Gastrocnemius medialis (tissue), 4 donors: ENCODE results near the gene ADGRF5. TPM values are rescaled to one million over a fixed set of nuclear protein-coding genes. Genes with fewer than 3 reads are reported as not detected.
A peak's percentile ranks its signal among the peaks of the same experiment; 100 is the strongest.
"Not testable (repeated sequence)": the region's sequence is repeated elsewhere in the genome, so short reads cannot be mapped to it uniquely, and the experiment has no call there.

Experiments used
- ATAC-seq, 2 donors: fragments of 150-250 bp; one replicate each; pipeline ENCODE4 v1.9.1; 2016
- DNase-seq, 2 donors: peaks; one replicate each; pipeline ENCODE4 v3.0.0-alpha.2; 2019
- H3K27ac ChIP-seq, 4 donors: fragments of 200-600 bp; sonication (generic); 1 replicate in 1 of 4; 2 replicates in 3 of 4; pipeline ENCODE4 v1.5.1; 2016 to 2018; ENCODE audit warnings: mild to moderate bottlenecking in 2 of 4, moderate library complexity in 1 of 4
- H3K27me3 ChIP-seq, 3 donors: fragments of 200-600 bp; sonication (generic) in 2 of 3; 1 replicate in 1 of 3; 2 replicates in 2 of 3; pipeline versions ENCODE4 v1.5.1 to v1.6.0; 2016 to 2019; ENCODE audit warnings: mild to moderate bottlenecking in 1 of 3, moderate library complexity in 1 of 3
- H3K36me3 ChIP-seq, 2 donors: fragments of 200-600 bp; sonication (generic) in 1 of 2; one replicate each; pipeline ENCODE4 v1.5.1; 2017 to 2018
- H3K4me1 ChIP-seq, 2 donors: fragments of 200-600 bp; sonication (generic) in 1 of 2; one replicate each; pipeline ENCODE4 v1.5.1; 2016 to 2017; ENCODE audit warnings: mild to moderate bottlenecking in 2 of 2
- H3K4me3 ChIP-seq, 4 donors: fragments of 200-600 bp; sonication (generic) in 3 of 4; 1 replicate in 1 of 4; 2 replicates in 3 of 4; pipeline ENCODE4 v1.5.1; 2016 to 2019; ENCODE audit warnings: mild to moderate bottlenecking in 2 of 4
- H3K9me3 ChIP-seq, 3 donors: fragments of 200-600 bp; sonication (generic) in 2 of 3; 1 replicate in 1 of 3; 2 replicates in 2 of 3; pipeline ENCODE4 v1.5.1; 2016 to 2019
- CTCF ChIP-seq, 5 experiments: fragments of 450-650 bp in 3 of 5; fragments of 200-600 bp in 2 of 5; sonication (generic) in 2 of 5; IDR thresholded peaks in 4 of 5; conservative IDR thresholded peaks in 1 of 5; 1 replicate in 4 of 5; 2 replicates in 1 of 5; pipeline ENCODE4 v1.5.1; 2016 to 2019; ENCODE audit warnings: antibody characterized with exemption in 5 of 5, mild to moderate bottlenecking in 3 of 5, moderate library complexity in 3 of 5
- POLR2A ChIP-seq, 2 donors: fragments of 450-650 bp; IDR thresholded peaks; one replicate each; pipeline ENCODE4 v1.6.1; 2017; ENCODE audit warnings: antibody characterized with exemption in 2 of 2, mild to moderate bottlenecking in 2 of 2, moderate library complexity in 2 of 2
- in situ Hi-C, 4 donors: fragments of 200-750 bp; cut with MboI; loops; one replicate each; pipeline versions ENCODE4 v1.15.0 to v1.8.0; 2017; ENCODE audit warnings: low sequenced_read_pairs in 4 of 4
- intact Hi-C: fragments of 100-400 bp; cut with DNase I; formaldehyde crosslinking; loops from one replicate; pipeline ENCODE4 v1.15.1; 2023; ENCODE audit warnings: low total_unique reads
- total RNA-seq, 4 donors: library from RNA; depleted of rRNA; stranded (reverse); fragments of >200 nt; gene quantifications; one replicate each; pipeline versions ENCODE4 v1.1.0 to v1.2.3, GENCODE V29; 2016

The ADGRF5 gene
- total RNA-seq, 4 donors from 2014 or later: 27.6 to 49.2 (median 41.0) TPM

DNA sequence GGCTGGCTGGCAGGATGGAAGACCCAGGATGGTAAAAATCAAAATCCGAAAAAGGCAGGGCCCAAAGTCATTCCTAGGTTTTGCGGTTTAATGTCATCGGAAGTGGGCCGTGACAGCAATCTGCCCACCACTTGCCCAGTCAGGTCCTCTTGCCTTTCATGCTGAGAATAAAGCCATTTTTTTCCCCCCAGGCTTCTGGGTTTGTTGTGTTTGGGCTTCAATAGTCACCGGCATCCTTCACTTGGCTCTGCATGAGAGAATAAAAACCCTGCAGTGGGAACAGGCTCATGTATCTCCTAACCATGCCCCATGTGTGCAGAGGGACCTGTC, 72.4 kb downstream of the ADGRF5 start:
- Histone ChIP-seq H3K27me3 (no peaks in the 10 kb centered on the region), H3K4me3 (no peak overlapping the region), H3K4me1 (peaks cover 3 to 20% of the 10 kb centered on the region in 2 donors), H3K27ac (no peak overlapping the region), H3K36me3 (no peaks in the 10 kb centered on the region), H3K9me3 (no peaks in the 10 kb centered on the region)
- TF ChIP-seq POLR2A (IDR thresholded peaks at IDR 0.05) (no peak), CTCF (IDR thresholded peaks at IDR 0.05 in 4 of 5, conservative IDR thresholded peaks at IDR 0.05 in 1 of 5) (no peak)
- in situ Hi-C loops (loop anchor here (10.0 to 25.0 kb wide), 4 partner anchors 195 to 463 kb away; partner anchors contain the start of genes ADGRF1 (in 3 of the 4) and TNFRSF21 (in 3 of the 4)), intact Hi-C loops (loop anchor here (1.0 to 2.0 kb wide), 3 partner anchors 141 to 459 kb away; partner anchors contain the start of gene TNFRSF21)
- DNase-seq: no peak
- no peak for ATAC-seq

DNA sequence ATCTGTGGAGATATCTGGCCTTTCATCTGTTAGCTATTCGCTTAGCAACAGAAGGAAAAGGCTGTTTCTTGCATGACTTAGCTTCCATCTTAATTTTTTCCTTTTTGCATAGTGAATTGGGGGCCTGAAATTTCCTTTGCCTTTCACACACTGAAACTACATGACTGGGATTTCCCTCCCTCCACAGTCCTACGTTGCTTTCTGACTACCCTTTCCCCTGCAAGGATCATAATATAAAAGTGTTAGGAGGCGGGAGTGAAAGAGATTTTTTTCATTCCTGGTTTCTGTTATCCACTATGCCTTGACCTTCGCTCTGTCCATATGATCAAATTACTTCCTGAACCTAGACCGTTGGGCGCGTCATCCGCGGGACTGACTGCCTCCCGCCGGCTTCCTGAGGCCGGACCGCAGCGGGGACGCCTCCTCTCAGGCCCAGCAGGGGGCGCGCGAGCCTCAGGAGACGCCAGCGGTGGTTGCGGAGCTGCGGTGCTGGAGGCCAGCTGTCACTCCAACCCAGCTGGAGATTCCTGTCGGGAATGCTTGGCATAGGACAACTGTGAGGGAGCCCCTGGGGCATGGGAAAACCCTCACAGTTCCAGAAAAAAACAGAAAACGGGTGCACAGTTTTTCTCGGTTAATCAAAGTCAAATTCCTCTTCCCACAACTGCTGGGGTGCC, 72.9 kb downstream of the ADGRF5 start:
- peak overlapping the region in 1 of 4 donors; percentile 14 for H3K4me3 ChIP-seq
- peaks cover 3 to 20% of the 10 kb centered on the region in 2 donors for H3K4me1 ChIP-seq
- in situ Hi-C loops: loop anchor here (10.0 to 25.0 kb wide), 4 partner anchors 196 to 463 kb away; partner anchors contain the start of genes ADGRF1 (in 3 of the 4) and TNFRSF21 (in 3 of the 4)

GRCh38 chr6:46845126-46845525, 76.6 kb downstream of the ADGRF5 start:
- Histone ChIP-seq H3K36me3 (no peaks in the 10 kb centered on the region), H3K4me1 (peaks cover 3 to 11% of the 10 kb centered on the region in 2 donors), H3K9me3 (no peaks in the 10 kb centered on the region), H3K27me3 (no peaks in the 10 kb centered on the region), H3K27ac (no peak overlapping the region), H3K4me3 (no peak overlapping the region)
- DNase-seq: no peak
- intact Hi-C loops (no loop called here), in situ Hi-C loops (loop anchor here (10.0 to 25.0 kb wide), 4 partner anchors 200 to 467 kb away; partner anchors contain the start of genes ADGRF1 (in 3 of the 4) and TNFRSF21 (in 3 of the 4))
- TF ChIP-seq POLR2A (IDR thresholded peaks at IDR 0.05) (no peak), CTCF (IDR thresholded peaks at IDR 0.05 in 4 of 5, conservative IDR thresholded peaks at IDR 0.05 in 1 of 5) (no peak)
- no peak for ATAC-seq

More for the DNA sequence above, 72.9 kb downstream of the ADGRF5 start:
- TF ChIP-seq CTCF (IDR thresholded peaks at IDR 0.05 in 4 of 5, conservative IDR thresholded peaks at IDR 0.05 in 1 of 5): peak; percentile 86 to 96 (median 88)
- no peak for TF ChIP-seq POLR2A (IDR thresholded peaks at IDR 0.05)
- DNase-seq (peak; percentile 50 to 59), ATAC-seq (peak; percentile 64 to 85)
- Histone ChIP-seq H3K27ac (no peak overlapping the region), H3K9me3 (no peaks in the 10 kb centered on the region), H3K36me3 (no peaks in the 10 kb centered on the region), H3K27me3 (no peaks in the 10 kb centered on the region)
- intact Hi-C loops: loop anchor here (1.0 to 2.0 kb wide), 3 partner anchors 141 to 460 kb away; partner anchors contain the start of gene TNFRSF21

DNA sequence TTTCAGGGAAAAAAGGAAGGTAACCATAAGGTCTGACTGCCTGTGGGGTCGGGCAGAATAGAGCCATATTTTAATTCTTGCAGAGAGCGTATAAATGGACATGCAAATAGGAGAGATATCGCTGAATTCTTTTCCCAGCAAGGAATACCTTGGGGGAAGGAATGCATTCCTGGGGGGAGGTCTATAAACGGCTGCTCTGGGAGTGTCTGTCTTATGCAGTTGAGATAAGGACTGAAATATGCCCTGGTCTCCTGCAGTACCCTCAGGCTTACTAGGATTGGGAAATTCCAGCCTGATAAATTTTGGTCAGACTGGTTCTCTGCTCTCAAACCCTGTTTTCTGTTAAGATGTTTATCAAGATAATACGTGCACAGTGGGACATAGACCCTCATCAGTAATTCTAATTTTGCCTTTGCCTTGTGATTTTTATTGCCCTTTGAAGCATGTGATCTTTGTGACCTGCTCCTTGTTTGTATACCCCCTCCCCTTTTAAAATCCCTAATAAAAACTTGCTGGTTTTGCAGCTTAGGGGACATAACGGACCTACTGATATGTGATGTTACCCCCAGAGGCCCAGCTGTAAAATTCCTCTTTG, 79.4 kb downstream of the ADGRF5 start:
- in situ Hi-C loops: loop anchor here (10.0 to 25.0 kb wide), 4 partner anchors 202 to 470 kb away; partner anchors contain the start of genes ADGRF1 (in 3 of the 4) and TNFRSF21 (in 3 of the 4)
- intact Hi-C loops, ATAC-seq: not testable (repeated sequence)

GRCh38 chr6:46838033-46838432, 83.7 kb downstream of the ADGRF5 start:
- in situ Hi-C loops: loop anchor here in 2 of 4 donors (25.0 kb wide), 1 partner anchor 474 kb away; the partner anchor contains the start of gene TNFRSF21 (in 2 of the 2)
- intact Hi-C loops: no loop called here

More for the DNA sequence above, 79.4 kb downstream of the ADGRF5 start:
- not testable (repeated sequence) for DNase-seq, H3K27ac ChIP-seq, H3K36me3 ChIP-seq, H3K9me3 ChIP-seq, H3K4me3 ChIP-seq, H3K27me3 ChIP-seq, H3K4me1 ChIP-seq

DNA sequence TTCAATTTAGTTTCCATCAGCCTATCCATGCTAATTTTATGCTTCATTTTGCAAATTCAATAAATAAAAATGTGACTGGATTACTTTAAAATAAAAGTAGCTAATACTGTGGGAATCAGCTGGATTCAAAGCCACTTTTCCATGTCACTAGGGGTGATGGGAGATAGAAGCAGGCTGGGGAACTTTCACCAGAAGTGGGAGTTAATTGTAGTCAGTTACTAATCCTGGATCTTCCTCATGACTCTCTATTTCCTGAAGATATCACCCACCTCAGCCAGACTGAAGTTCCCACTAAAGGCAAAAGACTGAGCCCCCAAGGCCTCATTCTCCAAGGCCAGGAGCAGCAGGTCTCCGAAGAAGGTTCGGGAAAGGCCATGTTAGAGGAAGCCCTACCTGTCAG, 86.7 kb downstream of the ADGRF5 start:
- H3K27ac ChIP-seq, H3K4me1 ChIP-seq, ATAC-seq, intact Hi-C loops, H3K36me3 ChIP-seq, H3K27me3 ChIP-seq, H3K4me3 ChIP-seq, DNase-seq, H3K9me3 ChIP-seq: not testable (repeated sequence)
- in situ Hi-C loops: loop anchor here in 2 of 4 donors (25.0 kb wide), 1 partner anchor 477 kb away; the partner anchor contains the start of gene TNFRSF21 (in 2 of the 2)

More at GRCh38 chr6:46838033-46838432, 83.7 kb downstream of the ADGRF5 start:
- H3K36me3 ChIP-seq: no peaks in the 10 kb centered on the region
- no peak overlapping the region for H3K4me3 ChIP-seq
- TF ChIP-seq POLR2A (IDR thresholded peaks at IDR 0.05) (no peak), CTCF (IDR thresholded peaks at IDR 0.05 in 4 of 5, conservative IDR thresholded peaks at IDR 0.05 in 1 of 5) (no peak)
- ATAC-seq: no peak
- no peaks in the 10 kb centered on the region for H3K4me1 ChIP-seq
- DNase-seq: no peak
- no peaks in the 10 kb centered on the region for H3K9me3 ChIP-seq
- no peaks in the 10 kb centered on the region for H3K27me3 ChIP-seq
- H3K27ac ChIP-seq: no peak overlapping the region

DNA sequence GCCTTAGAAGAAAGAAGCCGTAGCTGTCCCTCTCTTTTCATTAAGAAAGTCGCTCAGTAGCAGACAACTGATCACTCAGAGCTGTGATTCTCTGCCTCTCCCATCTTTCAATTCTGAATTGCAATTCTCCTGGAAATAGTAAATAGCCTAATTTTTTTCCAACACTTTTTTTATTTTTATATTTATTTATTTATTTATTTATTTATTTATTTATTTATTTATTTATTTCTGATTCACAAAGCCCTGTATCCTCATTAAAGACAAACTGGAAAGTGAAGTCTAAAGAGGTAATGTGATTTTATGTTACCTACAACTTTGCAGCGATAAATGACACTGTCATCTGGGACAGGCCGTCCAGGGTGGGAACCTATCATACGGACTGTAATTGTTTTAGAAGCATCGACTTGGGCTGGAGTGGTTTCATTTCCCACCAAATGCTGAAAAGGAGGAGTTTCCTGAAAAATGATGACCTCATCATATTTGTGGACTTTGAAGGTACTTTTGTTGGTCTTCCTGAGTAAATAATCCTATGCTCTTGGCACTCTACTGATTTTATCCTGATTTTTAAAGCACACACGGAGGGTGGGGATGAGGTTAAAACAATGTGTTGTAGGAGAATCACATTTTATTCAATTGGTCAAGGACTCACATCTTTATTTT, 87.4 kb downstream of the ADGRF5 start:
- H3K4me1 ChIP-seq, intact Hi-C loops, H3K27ac ChIP-seq, H3K9me3 ChIP-seq, DNase-seq, H3K27me3 ChIP-seq, H3K4me3 ChIP-seq, ATAC-seq, H3K36me3 ChIP-seq: not testable (repeated sequence)
- in situ Hi-C loops: loop anchor here in 2 of 4 donors (25.0 kb wide), 1 partner anchor 478 kb away; the partner anchor contains the start of gene TNFRSF21 (in 2 of the 2)
